Measurements from ENCODE around the gene SNX32.

Gene SNX32

DNA sequence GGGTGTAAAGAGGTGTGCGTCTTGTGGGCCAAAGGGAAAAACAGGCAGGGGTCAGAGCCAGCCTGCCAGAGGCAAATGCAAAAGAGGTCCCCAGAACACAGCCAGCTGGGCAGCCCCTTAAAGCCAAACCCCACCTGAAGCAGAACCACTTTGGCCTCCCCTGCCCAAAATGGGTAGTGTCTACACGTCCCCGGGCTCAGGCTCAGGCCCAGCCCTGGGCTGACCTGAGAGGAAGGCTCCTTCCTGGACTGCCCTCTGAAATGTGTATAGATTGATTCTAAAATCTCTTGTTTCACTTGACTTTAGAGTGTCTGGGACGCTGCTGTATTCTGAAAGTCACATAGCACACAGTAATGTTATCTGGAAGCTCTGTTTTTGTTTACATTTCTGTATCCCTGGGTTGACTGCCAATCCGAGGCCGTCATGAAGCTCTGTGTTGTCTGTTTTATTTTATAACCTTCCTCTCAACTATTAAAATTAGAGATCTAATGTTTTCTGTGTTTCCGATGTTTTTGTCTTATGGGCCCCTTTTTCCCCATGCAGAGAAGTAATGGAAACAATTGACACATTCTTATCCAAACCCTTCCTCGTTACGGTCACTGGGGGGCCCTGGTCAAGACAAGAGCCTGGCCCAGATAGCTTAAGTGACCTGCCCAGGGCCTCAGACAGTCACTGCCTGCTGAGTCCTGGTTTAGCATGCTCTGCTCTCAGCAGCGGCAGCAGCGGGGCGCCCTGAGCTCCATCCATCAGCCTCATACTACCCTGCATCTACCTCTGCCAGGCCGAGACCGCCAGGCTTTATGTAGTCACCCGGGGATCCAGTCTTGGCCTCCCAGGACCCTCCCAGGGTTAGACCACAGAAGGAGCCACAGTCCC, 36.8 kb upstream of the SNX32 start:
- in situ Hi-C loops (cut with MboI; ENCODE audit: low sequenced_read_pairs) = no loop called here

- in situ Hi-C loops (cut with MboI; ENCODE audit: low sequenced_read_pairs) = no loop called here
Measured at GRCh38 chr11:65797711-65798110, 36.1 kb upstream of the SNX32 start.

GRCh38 chr11:65798882-65799281, 34.9 kb upstream of the SNX32 start:
- in situ Hi-C loops (cut with MboI; ENCODE audit: low sequenced_read_pairs) = no loop called here

- in situ Hi-C loops (cut with MboI; ENCODE audit: low sequenced_read_pairs) = no loop called here
Measured at GRCh38 chr11:65801153-65801987, 32.4 kb upstream of the SNX32 start.

GRCh38 chr11:65802841-65803240, 30.9 kb upstream of the SNX32 start:
- in situ Hi-C loops (cut with MboI; ENCODE audit: low sequenced_read_pairs) = no loop called here

DNA sequence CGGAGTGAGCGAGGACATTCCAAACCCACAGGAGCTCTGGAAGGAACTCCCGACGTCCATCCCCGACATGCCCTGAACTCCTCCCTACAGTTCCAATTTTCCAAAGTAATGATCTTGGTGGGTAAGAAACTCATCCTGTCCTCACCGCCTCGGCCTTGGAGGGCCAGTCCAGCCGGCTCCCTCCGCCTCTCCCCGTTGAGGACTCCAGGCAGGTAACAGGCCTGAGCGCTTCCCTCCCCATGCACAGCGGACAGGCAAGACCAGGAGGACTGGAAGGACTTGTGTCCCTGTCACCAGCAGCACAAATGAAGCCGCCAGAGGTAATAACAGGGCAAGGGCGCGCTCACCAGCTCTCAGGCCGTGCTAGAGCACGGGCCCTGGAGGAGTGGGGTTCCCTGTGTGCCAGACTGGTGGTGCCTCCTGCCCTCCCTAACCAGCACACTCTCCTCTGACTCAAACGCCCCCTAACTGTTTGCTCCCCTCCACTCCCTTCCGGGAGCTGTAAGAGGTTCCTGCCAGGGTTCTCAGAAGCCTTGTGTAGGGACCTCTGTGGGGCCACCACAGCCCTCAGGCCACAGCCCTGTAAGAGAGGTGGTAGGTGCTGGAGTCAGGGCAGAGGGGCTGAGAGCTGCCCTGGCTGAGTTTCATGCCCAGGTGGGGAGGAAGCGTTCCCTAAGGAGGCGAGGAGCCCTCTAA, 29.8 kb upstream of the SNX32 start:
- in situ Hi-C loops (cut with MboI; ENCODE audit: low sequenced_read_pairs) = no loop called here

DNA sequence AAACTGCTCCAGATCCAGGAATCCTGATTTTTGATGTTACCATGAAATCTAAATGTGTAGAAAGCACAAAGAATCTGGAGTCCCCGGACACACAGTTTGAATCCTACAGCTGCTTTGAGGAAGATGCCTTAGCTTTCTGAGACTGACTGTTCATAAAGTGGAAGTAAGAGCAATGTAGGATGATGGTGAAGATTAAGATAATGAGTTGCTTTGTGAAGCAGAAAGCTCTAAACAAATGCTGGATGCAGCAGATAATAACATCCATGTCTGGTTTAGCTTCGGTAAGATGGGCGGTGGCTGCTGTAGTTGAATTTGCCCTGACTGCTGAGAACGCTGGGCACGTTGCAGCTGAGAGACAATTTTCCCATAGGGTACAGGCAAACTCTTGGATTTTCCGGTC, 26.8 kb upstream of the SNX32 start:
- in situ Hi-C loops (cut with MboI; ENCODE audit: low sequenced_read_pairs) = no loop called here

DNA sequence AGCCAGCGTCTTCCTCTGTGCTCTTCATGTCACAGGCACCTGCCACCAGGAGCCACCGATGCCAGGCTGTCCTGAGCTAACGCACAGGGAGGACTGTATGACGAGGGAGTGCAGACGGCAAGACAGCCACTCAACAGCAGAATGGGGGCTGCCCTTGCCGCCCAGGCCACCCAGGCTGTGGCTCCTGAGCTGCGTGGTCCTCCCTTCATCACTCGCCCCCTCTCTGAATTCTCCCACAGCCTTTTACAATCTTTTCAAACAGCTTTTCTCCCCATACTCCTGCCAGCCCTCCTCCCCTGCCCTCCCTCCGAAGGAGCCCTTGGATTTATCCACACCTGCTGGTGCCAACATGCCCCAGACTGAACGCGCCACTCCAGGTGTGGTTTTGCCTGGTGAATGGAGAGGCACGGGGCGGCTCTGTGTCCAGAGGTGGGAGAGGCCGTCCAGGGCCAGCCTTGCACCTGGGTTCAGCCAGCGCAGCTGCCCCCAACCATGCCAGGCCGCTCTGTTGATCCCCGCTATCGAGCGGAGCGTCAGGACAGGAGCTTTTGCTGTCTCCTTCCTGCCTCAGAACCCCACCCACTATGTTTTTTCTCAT, 24.9 kb upstream of the SNX32 start:
- in situ Hi-C loops (cut with MboI; ENCODE audit: low sequenced_read_pairs) = no loop called here

DNA sequence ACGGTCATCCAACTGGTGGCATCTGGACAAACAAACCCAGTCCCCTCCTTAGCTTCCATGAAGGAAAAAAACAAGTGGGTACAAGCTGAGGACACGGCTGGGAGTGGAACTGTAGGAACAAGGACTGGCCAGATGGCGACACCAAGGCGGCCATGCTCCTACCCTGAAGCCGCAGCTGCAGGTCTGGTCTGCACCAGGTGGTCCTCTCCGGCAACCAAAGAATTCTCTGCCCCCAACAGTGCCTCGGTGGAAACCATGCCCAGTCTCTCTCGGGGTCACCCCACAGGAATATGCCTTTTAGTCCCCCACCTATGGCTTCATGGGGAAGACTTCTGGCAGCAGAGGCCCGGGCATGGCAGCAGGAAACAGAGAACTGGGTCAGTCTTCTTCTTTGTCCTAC, 24.3 kb upstream of the SNX32 start:
- in situ Hi-C loops (cut with MboI; ENCODE audit: low sequenced_read_pairs) = no loop called here

DNA sequence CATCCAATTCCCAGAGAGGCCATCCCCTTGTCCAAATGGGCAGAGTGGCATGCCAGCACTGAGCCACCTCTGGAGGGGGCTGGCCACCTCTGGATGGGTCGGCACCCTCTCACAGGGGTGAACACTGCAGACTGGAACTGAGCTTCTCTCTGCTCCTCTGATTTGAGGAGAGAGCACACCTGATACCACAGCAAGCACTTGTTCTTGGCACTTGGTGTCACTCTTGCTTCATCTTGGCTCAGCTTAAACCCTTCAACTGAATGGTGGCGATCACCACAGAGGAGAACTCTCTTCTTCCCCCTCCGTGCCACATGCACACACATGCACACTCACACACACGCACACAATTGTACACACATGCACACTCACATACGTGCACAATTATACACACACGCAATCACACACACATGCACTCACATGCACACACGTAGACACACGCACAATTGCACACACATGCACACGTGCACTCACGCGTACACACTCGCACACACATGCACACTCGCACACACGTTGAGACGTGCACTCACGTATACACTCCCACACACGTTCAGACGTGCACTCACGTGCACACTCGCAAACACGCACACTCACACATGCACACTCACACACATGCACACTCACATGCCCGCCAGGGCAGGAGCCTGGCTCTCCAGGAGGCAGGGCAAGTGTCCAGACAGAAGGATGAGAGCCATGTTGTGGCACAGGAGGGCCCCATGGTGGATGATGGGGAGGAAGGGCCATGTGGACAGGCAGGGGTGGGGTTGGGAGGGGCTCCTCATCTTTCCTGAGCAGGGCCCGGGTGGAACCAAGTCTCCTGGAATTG, 23.5 kb upstream of the SNX32 start:
- in situ Hi-C loops (cut with MboI; ENCODE audit: low sequenced_read_pairs) = no loop called here

DNA sequence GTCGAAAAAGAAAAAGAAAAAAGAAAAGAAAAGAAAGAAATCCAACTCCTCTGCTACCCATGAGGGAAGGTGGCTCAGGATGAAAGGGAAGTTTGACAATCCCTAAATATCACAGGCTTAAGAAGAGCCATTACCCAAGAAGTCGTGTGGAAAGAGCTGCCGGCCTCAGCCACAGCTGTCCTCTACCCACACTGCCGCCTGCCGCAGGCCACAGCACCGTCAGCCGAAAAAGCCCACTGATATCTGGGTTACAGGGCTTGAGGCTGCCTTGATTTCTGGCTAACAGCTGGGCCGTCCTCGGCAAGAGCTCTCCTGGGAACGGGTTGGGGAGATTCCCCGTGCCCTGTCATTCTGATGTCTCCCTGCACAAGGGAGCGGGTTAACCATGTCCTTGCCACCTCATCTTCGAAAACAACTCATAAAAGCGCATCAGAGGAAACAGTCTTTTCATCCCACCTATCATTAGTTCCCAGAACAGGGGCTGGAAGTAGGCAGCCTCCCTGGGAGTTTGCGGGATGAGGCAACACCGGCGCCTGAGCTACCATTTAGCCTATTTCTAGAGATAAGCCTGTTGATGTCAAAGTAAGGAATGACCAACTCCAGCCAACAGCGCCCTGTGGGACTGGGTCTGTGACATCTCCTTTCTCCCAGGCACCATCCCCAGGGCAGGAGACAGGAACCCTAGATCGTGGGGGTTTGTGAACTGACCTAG, 21.8 kb upstream of the SNX32 start:
- in situ Hi-C loops (cut with MboI; ENCODE audit: low sequenced_read_pairs) = no loop called here

DNA sequence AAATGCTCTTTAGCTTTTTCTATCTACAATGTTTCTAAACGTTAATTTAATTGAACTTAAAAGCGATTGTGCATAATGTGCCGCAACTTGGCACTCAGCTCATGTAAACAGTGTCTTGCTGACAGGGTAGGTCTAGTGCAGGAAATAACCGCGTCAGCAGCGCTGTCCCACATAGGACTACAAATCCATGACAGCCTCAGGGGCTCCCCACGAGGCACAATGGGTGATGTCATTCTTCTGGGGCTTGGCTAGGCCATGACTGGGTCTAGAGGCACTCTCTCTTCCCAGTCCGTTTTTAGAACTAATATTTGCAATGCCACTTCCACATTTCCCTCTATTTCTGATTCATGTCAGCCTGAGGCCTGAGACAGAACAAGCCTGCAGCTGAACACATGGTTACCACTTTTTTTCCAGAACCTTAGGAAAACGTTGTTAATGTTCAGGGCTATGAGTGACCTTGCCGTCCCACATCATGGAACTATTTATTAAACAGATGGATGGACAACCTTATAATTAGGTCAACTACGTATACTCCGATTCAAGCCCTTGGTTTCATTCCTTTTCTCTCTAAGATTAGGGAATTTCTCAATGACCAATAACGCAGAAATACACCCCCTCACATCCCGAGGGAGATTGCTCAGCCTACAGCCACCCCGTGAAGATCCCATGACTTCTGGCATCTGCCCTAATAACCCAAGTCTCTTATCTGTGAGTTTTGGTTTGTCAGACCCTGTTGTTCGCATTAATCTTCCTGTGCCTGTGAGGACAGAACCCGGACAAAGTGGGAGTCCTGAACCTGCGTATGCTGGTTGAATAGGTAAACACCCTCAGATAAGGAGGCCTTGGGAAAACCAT, 19.4 kb upstream of the SNX32 start:
- in situ Hi-C loops (cut with MboI; ENCODE audit: low sequenced_read_pairs) = no loop called here

- in situ Hi-C loops (cut with MboI; ENCODE audit: low sequenced_read_pairs) = no loop called here
Measured at GRCh38 chr11:65814986-65815565, 18.7 kb upstream of the SNX32 start.

GRCh38 chr11:65816696-65817095, 17.1 kb upstream of the SNX32 start:
- in situ Hi-C loops (cut with MboI; ENCODE audit: low sequenced_read_pairs) = no loop called here

GRCh38 chr11:65817312-65817834, 16.4 kb upstream of the SNX32 start:
- in situ Hi-C loops (cut with MboI; ENCODE audit: low sequenced_read_pairs) = no loop called here

GRCh38 chr11:65817835-65818680, 15.7 kb upstream of the SNX32 start:
- in situ Hi-C loops (cut with MboI; ENCODE audit: low sequenced_read_pairs) = no loop called here

DNA sequence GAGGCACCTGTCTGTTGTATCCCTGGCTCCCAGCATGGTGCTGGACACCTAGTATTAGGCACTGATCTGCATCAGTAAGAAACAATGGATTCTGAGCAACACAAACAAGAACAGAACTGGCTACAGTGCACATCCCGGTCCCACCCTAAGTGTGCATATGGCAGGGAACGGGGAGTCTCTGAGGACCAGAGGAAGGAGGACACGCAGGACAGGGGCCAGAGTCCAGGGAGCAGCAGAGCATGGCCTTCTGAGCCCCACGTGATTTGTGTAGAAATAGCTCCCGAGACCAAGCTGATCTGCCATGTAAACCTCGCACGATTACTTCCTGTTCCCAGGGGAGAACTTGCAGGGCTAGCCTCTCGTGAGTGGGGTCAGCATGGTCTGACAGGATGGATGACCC, 12.7 kb upstream of the SNX32 start:
- in situ Hi-C loops (cut with MboI; ENCODE audit: low sequenced_read_pairs) = no loop called here

All from HL-60/S4 (cell line).